A549 (cell line): ENCODE measurements around the gene N4BP2L2. TPM values are rescaled to one million over a fixed set of nuclear protein-coding genes. Genes with fewer than 3 reads are reported as not detected.
A peak's percentile ranks its signal among the peaks of the same experiment; 100 is the strongest.

Source experiments
- ATAC-seq, 2 experiments: fragments of 200-7000 bp in 1 of 2; fragments of >200 bp in 1 of 2; cut with Nextera tagmentation in 1 of 2; cut with Tn5 transposase in 1 of 2; 3 replicates each; pipeline versions ENCODE4 v1.8.0 to v1.9.1; 2018 to 2020; ENCODE audit warnings: mild to moderate bottlenecking in 1 of 2, moderate library complexity in 1 of 2
- CTCF ChIA-PET: fragments of 300-600 bp; sonication (Branson Sonifier 250); formaldehyde crosslinking; extraction: SDS; loops from one replicate; lab custom pipeline; 2021; ENCODE audit warnings: antibody characterized with exemption, inconsistent platforms; lab: Yijun Ruan, JAX
- POLR2A ChIA-PET: fragments of 350-600 bp; formaldehyde crosslinking; extraction: SDS; loops from one replicate; lab custom pipeline; 2021; ENCODE audit warnings: antibody characterized with exemption, inconsistent platforms; lab: Yijun Ruan, JAX
- DNase-seq, 2 experiments: peaks; one replicate each; pipeline versions ENCODE4 v3.0.0 to v3.0.0-alpha.2; 2011 to 2016; ENCODE audit warnings: low read depth in 1 of 2, low spot score in 1 of 2
- FAIRE-seq: peaks from 2 replicates; lab custom pipeline; 2011; peaks lifted over from hg19 to GRCh38; lab: Jason Lieb, UNC
- H3K27ac ChIP-seq, 2 experiments: fragments of >200 bp; sonication (Bioruptor Twin); formaldehyde crosslinking; 3 replicates each; pipeline ENCODE4 v1.5.1; 2016 to 2017
- H3K4me1 ChIP-seq: fragments of >200 bp; sonication (Bioruptor Twin); formaldehyde crosslinking; 3 replicates; pipeline ENCODE4 v1.6.1; 2016
- H3K4me2 ChIP-seq: fragments of >200 bp; sonication (Bioruptor Twin); formaldehyde crosslinking; 3 replicates; pipeline ENCODE4 v1.6.1; 2016
- H3K4me3 ChIP-seq: fragments of >200 bp; sonication (Bioruptor Twin); formaldehyde crosslinking; 3 replicates; pipeline ENCODE4 v1.5.1; 2016
- H3K9me3 ChIP-seq: fragments of >200 bp; sonication (Bioruptor Twin); formaldehyde crosslinking; 3 replicates; pipeline ENCODE4 v1.6.1; 2016
- BHLHE40 ChIP-seq: IDR thresholded peaks from 2 replicates; pipeline ENCODE4 v1.6.1; 2012; ENCODE audit warnings: low read depth, low read length, inconsistent platforms
- CBX2 ChIP-seq: fragments of 200-600 bp; sonication (generic); IDR thresholded peaks from 2 replicates; pipeline ENCODE4 v1.6.1; 2016; ENCODE audit warnings: low read depth, mild to moderate bottlenecking, borderline replicate concordance
- EHF ChIP-seq: fragments of 250-450 bp; sonication (Bioruptor Pico); IDR thresholded peaks from 2 replicates; pipeline ENCODE4 v1.5.0; 2020; ENCODE audit warnings: mild to moderate bottlenecking
- HDAC2 ChIP-seq: fragments of 200-600 bp; sonication (generic); IDR thresholded peaks from 2 replicates; pipeline ENCODE4 v1.6.1; 2016
- HOXB5 ChIP-seq: fragments of 250-450 bp; sonication (Bioruptor Pico); IDR thresholded peaks from 2 replicates; pipeline ENCODE4 v1.5.0; 2020; ENCODE audit warnings: mild to moderate bottlenecking, moderate library complexity
- JUN ChIP-seq, 2 experiments: fragments of >200 bp; sonication (Bioruptor Twin); formaldehyde crosslinking; IDR thresholded peaks; 2 replicates in 1 of 2; 3 replicates in 1 of 2; pipeline ENCODE4 v1.6.1; 2016 to 2017
- JUNB ChIP-seq: fragments of >200 bp; sonication (Bioruptor Twin); formaldehyde crosslinking; IDR thresholded peaks from 2 replicates; pipeline ENCODE4 v1.6.1; 2016
- KDM1A ChIP-seq: fragments of 200-600 bp; sonication (generic); IDR thresholded peaks from 2 replicates; pipeline ENCODE4 v1.6.1; 2016; ENCODE audit warnings: low read depth, mild to moderate bottlenecking
- KDM5A ChIP-seq: fragments of 200-600 bp; sonication (generic); IDR thresholded peaks from 2 replicates; pipeline ENCODE4 v1.6.1; 2016; ENCODE audit warnings: antibody characterized with exemption, mild to moderate bottlenecking
- MAFK ChIP-seq: fragments of 450-650 bp; IDR thresholded peaks from 2 replicates; pipeline ENCODE4 v1.6.1; 2014; ENCODE audit not compliant: partially characterized antibody
- MYC ChIP-seq: IDR thresholded peaks from 2 replicates; pipeline ENCODE4 v1.6.1; 2012; ENCODE audit warnings: mild to moderate bottlenecking, inconsistent platforms, low read length, improper control_type of control experiment, borderline replicate concordance
- NR3C1 ChIP-seq: fragments of >200 bp; sonication (Bioruptor Twin); formaldehyde crosslinking; IDR thresholded peaks from 3 replicates; pipeline ENCODE4 v1.6.1; 2017
- PHF8 ChIP-seq: fragments of 200-600 bp; sonication (generic); IDR thresholded peaks from 2 replicates; pipeline ENCODE4 v1.6.1; 2016; ENCODE audit warnings: low read depth, mild to moderate bottlenecking, antibody characterized with exemption, moderate library complexity, borderline replicate concordance
- POLR2A ChIP-seq: IDR thresholded peaks from 2 replicates; pipeline ENCODE4 v1.6.1; 2012; ENCODE audit warnings: mild to moderate bottlenecking, low read length
- RCOR1 ChIP-seq: fragments of 150-350 bp; IDR thresholded peaks from 2 replicates; pipeline ENCODE4 v1.6.1; 2014; ENCODE audit warnings: antibody characterized with exemption, low read length, low read depth
- TFCP2L1 ChIP-seq: fragments of 250-450 bp; sonication (Bioruptor Pico); IDR thresholded peaks from 2 replicates; pipeline ENCODE4 v1.5.0; 2021; ENCODE audit warnings: mild to moderate bottlenecking
- TP53 ChIP-seq: fragments of 250-450 bp; sonication (Bioruptor Pico); IDR thresholded peaks from 2 replicates; pipeline ENCODE4 v1.5.0; 2021; ENCODE audit warnings: mild to moderate bottlenecking, moderate library complexity
- ZC3H11A ChIP-seq: fragments of 450-650 bp; IDR thresholded peaks from 2 replicates; pipeline ENCODE4 v1.6.1; 2014; ENCODE audit warnings: antibody characterized with exemption, mild to moderate bottlenecking
- WGBS: methylation state at CpG from one replicate; pipeline ENCODE4 v1.1.6; 2017; ENCODE audit errors: missing lambda C conversion rate; 5-methylcytosine and 5-hydroxymethylcytosine counted together
- polyA plus RNA-seq, 4 experiments: library from polyadenylated mRNA; depleted of rRNA in 3 of 4; stranded (reverse); fragments of >200 nt; fragmentation: RNase III in 1 of 4; extraction: RNeasy Plus Mini Kit Qiagen cat#74134 plus additional on column Dnase treatment in 1 of 4; gene quantifications; 2 replicates in 3 of 4; 3 replicates in 1 of 4; pipeline ENCODE4 v1.2.3, GENCODE V29; 2011 to 2017
- TF ChIP-seq, protein P1 (sequence below): IDR thresholded peaks from 2 replicates; pipeline ENCODE4 v1.6.1; 2012
- TF ChIP-seq, protein P2 (sequence below): fragments of >200 bp; sonication (Bioruptor Twin); formaldehyde crosslinking; IDR thresholded peaks from 2 replicates; pipeline ENCODE4 v1.6.1; 2016
- TF ChIP-seq, protein P3 (sequence below): fragments of >200 bp; sonication (Bioruptor Twin); formaldehyde crosslinking; IDR thresholded peaks from 3 replicates; pipeline ENCODE4 v1.6.1; 2016

Gene N4BP2L2
- polyA plus RNA-seq, 2 of the 4 experiments (the other 2 are of a cell fraction) = 29.3 to 56.2 TPM

DNA sequence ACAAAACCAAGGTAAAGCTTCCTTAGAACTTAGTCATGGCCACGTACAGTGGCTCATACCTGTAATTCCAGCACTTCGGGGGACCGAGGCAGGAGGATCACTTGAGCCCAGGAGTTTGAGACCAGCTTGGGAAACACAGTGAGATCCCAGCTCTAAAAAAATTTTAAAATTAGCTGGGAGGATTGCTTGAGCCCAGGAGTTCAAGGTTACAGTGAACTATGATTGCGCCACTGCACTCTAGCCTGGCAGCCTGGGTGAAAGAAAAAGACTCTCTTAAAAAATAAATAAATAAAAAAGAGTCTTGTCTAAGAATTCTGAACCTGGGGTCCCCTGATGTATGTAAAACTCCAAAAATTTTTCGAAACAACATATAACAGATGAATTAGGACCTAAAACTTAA is 34.9 kb downstream of the N4BP2L2 start:
- Histone ChIP-seq H3K4me3 (no peak overlapping the region), H3K27ac (no peak overlapping the region), H3K4me2 (no peak overlapping the region), H3K4me1 (no peaks in the 10 kb centered on the region), H3K9me3 (no peaks in the 10 kb centered on the region)
- 89% methylated on average over 5 of the region's 5 CpGs for WGBS
- CTCF ChIA-PET = no interaction called here
- no peak for ATAC-seq
- POLR2A ChIA-PET = no interaction called here
- no peak for TF ChIP-seq JUNB
- TF ChIP-seq, protein P1, sequence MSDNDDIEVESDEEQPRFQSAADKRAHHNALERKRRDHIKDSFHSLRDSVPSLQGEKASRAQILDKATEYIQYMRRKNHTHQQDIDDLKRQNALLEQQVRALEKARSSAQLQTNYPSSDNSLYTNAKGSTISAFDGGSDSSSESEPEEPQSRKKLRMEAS = no peak
- TF ChIP-seq NR3C1 = no peak
- TF ChIP-seq RCOR1 = no peak
- no peak for TF ChIP-seq TFCP2L1 (CRISPR knock-in tag)
- no peak for TF ChIP-seq MYC
- no peak for TF ChIP-seq HDAC2
- DNase-seq = no peak
- FAIRE-seq = no peak

DNA sequence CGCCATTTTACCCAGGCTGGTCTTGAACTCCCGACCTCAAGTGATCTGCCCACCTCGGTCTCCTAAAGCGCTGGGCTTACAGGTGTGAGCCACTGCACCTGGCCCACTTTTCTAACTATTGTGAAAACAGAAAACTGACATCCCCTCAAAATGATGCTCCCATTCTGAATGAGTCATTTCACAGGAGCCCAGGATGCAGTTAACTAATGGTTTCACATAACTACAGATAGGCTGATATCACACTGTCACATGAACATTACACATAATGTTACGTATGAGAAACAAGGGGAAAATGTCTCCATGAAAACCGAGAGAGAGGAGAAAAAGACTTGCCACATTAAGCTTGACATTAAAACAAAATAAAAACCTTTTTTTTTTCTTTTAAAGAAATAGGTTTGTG is 37.5 kb downstream of the N4BP2L2 start:
- FAIRE-seq (no peak), ATAC-seq (no peak), DNase-seq (no peak)
- H3K4me1 ChIP-seq = no peaks in the 10 kb centered on the region
- H3K27ac ChIP-seq = no peak overlapping the region
- no peak for TF ChIP-seq TFCP2L1 (CRISPR knock-in tag)
- no peak for TF ChIP-seq HDAC2
- no peak for TF ChIP-seq POLR2A
- TF ChIP-seq, protein P2, sequence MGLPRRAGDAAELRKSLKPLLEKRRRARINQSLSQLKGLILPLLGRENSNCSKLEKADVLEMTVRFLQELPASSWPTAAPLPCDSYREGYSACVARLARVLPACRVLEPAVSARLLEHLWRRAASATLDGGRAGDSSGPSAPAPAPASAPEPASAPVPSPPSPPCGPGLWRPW = no peak
- TF ChIP-seq JUN (IDR thresholded peaks at IDR 0.05) = no peak
- no peak for TF ChIP-seq EHF (CRISPR knock-in tag)
- TF ChIP-seq PHF8 = no peak
- TF ChIP-seq HOXB5 = no peak
- no peak for TF ChIP-seq KDM1A
- no peak for TF ChIP-seq RCOR1
- no peak for TF ChIP-seq BHLHE40
- no peak for TF ChIP-seq CBX2
- TF ChIP-seq MYC = no peak
- TF ChIP-seq TP53 = no peak
- TF ChIP-seq, protein P3, sequence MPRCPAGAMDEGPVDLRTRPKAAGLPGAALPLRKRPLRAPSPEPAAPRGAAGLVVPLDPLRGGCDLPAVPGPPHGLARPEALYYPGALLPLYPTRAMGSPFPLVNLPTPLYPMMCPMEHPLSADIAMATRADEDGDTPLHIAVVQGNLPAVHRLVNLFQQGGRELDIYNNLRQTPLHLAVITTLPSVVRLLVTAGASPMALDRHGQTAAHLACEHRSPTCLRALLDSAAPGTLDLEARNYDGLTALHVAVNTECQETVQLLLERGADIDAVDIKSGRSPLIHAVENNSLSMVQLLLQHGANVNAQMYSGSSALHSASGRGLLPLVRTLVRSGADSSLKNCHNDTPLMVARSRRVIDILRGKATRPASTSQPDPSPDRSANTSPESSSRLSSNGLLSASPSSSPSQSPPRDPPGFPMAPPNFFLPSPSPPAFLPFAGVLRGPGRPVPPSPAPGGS = no peak
- TF ChIP-seq KDM5A = no peak
- WGBS = 93% methylated on average over 6 of the region's 6 CpGs
- no peaks in the 10 kb centered on the region for H3K9me3 ChIP-seq
- no peak overlapping the region for H3K4me2 ChIP-seq
- POLR2A ChIA-PET = no interaction called here
- CTCF ChIA-PET = no interaction called here
- no peak overlapping the region for H3K4me3 ChIP-seq

DNA sequence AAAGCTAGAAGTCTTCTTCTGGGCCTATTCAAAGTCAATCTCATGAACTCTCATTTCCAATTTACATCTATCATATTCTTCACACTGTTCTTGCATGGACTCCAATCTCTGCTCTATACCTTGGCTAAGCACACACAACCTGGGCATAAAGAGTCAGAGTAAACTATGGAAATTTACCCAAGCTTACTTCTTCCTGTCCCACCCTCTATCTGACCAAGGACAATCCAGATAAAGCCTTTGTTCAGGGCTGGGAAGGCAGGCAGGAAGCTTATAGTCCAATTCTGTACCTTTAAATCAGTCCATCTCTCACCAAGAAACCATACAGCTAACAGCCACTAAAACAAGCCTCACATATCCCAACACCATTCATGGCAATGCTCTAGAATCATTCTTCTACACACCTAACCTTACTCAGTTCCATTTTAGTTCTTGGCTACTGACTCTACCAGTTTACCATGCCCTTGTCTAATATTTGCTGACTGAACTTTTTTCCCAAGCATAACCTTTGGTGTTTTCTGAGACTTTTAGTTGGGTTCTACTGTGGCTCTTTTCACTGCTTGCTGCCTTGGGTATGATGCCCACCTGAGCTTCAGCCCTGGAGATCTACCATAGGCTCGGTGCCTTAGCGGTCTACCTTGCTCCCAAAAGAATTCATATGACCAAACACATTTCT is 38.9 kb downstream of the N4BP2L2 start:
- POLR2A ChIA-PET = no interaction called here
- no peak for DNase-seq
- H3K4me2 ChIP-seq = no peak overlapping the region
- H3K27ac ChIP-seq = no peak overlapping the region
- no peak for ATAC-seq
- FAIRE-seq = no peak
- H3K4me3 ChIP-seq = no peak overlapping the region
- WGBS = 95% methylated on average over 2 of the region's 2 CpGs
- H3K9me3 ChIP-seq = no peaks in the 10 kb centered on the region
- H3K4me1 ChIP-seq = no peaks in the 10 kb centered on the region
- TF ChIP-seq MAFK (peak; percentile 41), ZC3H11A (no peak)
- TF ChIP-seq, protein P3 = no peak
- TF ChIP-seq, all 56 proteins: peak for 1
- CTCF ChIA-PET = interaction anchor here (2.5 kb wide), 1 partner anchor 8 kb away, joined by 8 read pairs; no protein-coding TSS in a partner anchor
